Measurements from ENCODE around the gene ZFPM1.

ZFPM1 gene

DNA sequence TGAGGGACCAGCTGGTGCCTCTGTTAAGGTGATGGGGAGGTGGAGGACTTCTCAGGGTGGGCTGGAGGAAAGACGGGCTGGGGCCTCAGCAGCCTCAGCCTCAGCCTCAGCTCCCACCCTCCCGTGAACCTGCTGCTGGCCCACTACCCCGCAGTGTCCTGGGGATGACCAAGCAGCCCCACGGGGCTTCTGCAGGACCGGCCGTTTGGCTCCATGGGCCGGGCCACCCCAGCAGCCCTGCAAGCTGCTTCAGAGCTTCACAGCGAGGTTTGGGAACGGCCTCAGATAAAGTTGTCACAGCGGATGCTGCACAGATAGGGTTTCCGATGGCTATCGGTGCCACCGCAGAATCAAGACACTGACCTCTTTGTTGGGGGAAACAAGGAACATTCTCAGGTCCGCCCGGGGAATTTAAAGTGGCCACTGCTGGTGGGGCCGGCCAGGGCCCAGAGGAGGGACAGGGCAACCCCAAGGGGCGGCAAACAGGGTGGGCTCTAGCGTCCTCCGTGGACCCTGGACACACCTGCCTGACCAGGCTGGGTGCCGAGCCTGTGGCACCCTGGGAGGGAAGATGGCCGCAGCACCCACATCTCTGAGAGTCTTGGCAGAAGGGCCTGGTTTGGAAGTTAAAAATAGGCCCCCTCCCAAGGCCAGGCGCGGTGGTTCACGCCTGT is 69.3 kb downstream of the ZFPM1 start:
- DNase-seq (ENCODE audit: low spot score): no peak
- TF ChIP-seq, protein P1, sequence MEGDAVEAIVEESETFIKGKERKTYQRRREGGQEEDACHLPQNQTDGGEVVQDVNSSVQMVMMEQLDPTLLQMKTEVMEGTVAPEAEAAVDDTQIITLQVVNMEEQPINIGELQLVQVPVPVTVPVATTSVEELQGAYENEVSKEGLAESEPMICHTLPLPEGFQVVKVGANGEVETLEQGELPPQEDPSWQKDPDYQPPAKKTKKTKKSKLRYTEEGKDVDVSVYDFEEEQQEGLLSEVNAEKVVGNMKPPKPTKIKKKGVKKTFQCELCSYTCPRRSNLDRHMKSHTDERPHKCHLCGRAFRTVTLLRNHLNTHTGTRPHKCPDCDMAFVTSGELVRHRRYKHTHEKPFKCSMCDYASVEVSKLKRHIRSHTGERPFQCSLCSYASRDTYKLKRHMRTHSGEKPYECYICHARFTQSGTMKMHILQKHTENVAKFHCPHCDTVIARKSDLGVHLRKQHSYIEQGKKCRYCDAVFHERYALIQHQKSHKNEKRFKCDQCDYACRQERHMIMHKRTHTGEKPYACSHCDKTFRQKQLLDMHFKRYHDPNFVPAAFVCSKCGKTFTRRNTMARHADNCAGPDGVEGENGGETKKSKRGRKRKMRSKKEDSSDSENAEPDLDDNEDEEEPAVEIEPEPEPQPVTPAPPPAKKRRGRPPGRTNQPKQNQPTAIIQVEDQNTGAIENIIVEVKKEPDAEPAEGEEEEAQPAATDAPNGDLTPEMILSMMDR (IDR thresholded peaks at IDR 0.05; ENCODE audit: extremely low read depth, missing control alignments): no peak

DNA sequence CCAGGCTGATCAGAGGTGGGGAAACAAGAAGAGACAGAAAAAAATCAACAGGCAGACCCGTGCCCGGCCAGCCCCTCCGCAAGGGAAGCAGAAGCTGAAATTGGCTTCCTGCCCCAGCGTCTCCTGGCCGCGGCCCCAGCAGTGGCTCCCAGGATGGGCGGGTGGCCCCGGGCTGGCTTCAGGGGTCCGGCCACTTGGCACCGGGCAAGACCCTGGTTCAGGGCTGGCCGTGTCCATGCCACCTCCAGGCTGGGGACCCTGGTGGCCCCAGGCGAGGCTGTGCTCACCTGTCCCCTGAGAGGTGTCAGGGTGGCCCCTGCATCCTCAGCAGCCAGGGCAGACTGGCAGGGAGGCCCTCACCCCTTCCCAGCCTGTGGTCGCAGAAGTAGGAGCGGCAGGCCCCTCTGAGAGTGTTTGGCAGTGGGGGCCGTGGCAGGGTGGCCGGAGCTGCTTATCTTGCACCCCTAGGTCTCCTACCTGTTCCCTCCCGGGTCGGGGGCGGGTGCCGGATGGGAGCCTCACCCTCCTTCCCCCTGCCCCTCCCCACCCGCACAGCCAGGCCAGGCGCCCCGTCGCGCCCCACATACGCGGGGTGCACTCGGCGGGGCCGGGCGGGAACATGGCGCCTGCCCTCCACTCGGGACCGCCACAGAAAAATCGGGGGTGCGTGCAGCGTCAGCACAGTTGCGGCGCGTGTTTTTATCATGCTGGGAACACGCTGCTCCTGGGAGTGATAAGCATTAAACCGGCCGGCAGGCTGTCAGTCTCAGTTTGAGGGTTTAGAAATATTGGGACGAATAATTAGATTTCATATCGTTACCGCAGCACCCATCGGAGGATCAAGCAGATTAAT is 70.5 kb downstream of the ZFPM1 start:
- TF ChIP-seq, protein P1 (IDR thresholded peaks at IDR 0.05; ENCODE audit: extremely low read depth, missing control alignments): no peak
- no peak for DNase-seq (ENCODE audit: low spot score)

DNA sequence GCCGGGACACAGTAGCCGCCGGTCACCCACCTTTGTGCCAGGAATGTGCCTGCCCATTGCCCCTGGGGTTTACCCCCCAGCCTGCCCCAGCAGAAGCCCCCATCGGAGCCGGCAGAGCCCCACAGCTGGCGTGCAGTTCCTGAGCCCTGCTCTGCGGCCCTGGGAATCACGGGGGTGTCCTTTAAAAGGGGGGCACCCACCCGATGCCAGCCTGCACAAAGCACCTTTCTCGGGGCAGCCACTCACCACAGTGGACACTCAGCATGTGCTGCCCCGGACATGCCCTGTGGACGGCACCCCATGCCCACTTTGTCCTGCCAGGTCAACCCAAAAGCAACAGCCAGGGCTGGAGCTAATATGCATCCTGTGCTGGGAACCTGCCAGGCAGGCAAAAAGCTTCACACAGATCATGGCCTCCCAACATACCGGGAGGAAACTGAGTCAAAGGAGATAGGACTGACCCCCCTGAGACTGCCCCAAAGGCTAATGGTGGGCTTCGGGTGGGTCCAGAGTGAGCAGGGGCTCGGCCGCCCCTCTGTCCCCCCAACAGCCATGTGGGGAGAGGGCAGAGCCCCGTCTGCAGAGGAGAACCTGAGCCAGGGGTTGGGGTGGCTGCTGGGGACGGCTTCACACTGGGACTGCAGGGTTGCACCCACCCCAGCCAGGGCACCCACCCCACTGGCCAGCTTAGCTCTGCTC is 71.3 kb downstream of the ZFPM1 start:
- no peak for DNase-seq (ENCODE audit: low spot score)
- TF ChIP-seq, protein P1 (IDR thresholded peaks at IDR 0.05; ENCODE audit: extremely low read depth, missing control alignments): no peak

DNA sequence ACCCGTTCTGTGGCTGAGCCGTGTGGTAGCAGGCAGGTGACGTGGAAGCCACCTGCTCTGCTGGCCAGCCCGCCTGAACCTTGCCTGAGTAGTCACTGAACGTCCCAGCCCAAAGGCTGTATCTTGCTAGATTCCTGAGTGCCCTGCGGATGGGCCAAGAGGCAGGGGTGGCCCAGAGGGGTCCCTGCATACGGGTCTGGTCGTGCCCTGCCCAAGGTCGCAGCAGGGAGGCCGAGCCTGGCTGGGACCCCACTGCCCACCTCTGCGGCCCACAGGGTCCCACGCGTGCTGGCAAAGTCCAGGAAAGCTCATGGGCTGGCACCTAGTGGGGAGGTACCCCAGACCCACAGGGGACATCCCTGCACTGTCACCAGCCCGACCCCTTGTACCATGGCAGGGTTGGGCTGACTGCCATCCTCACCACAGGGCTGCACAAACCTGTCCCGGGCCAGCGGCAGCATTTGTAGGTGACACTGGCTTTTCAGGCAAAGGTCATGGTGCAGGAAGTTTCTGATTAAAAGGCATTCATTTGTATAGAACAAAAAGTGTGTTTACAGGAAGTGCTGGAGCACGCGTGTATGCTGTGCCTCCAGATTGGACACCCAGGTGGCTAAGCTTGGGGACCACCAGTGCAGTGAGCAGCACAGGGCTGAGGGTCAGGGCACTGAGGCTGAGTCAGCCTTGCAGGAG is 72.0 kb downstream of the ZFPM1 start:
- TF ChIP-seq, protein P1 (IDR thresholded peaks at IDR 0.05; ENCODE audit: extremely low read depth, missing control alignments): no peak
- no peak for DNase-seq (ENCODE audit: low spot score)

DNA sequence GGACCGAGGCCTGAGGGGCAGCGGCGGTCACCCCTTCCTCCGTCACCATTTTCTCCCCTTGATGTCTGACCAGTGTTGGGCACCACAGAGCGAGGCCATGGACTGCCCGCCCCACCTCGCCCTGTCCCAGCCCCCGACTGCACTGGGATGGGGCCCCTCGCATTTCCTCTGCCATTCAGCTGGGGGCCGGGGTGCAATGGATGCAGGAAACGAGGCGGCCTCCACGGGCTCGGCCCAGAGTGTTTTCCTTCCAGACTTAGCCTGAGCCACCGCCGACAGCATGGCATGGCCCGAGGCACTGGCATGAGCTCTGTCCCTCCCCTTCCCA is 72.5 kb downstream of the ZFPM1 start:
- TF ChIP-seq, protein P1 (IDR thresholded peaks at IDR 0.05; ENCODE audit: extremely low read depth, missing control alignments): no peak
- DNase-seq (ENCODE audit: low spot score): no peak

DNA sequence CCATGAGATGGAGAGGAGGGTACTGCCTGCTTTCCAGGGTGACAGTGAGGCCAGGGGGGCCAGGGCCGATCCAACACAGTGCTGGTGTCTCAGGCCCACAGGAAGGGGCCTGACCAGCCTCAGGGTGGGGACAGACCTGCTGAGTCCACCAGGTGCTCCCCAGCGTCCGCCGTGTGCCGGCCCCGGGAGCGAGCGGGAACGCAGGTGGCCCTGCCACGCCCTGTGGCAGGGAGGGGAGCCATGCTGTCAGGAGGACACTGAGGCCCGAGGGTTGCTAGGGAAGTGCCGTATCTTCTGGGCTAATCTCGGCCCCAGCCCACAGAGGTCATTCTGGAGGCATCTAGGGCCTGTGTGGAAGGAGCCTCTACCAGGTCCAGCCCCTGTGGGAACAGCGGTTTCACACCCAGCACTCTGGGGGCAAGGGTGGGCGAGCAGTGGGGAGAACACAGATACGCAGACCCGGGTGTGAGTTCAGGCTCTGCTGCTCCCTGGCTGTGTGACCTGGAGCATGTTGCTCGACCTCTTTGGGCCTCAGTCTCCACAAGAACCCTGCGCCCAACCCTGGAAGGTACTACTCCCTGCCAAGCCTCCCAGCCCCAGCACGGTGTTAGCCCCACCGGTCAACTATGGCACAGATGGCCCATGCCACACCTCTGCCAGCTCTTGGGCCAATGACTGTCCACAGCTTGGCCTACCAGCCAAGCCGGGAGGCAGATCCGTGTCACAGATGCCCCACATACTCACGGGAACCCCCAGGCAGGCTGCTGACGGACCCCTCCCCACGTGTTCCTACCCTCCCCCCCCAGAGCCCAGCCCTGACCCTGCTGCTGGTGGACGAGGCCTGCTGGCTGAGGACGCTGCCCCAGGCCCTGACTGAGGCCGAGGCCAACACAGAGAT is 73.2 kb downstream of the ZFPM1 start:
- no peak for DNase-seq (ENCODE audit: low spot score)
- TF ChIP-seq, protein P1 (IDR thresholded peaks at IDR 0.05; ENCODE audit: extremely low read depth, missing control alignments): no peak
